ENCODE measurements around the gene ZCCHC14.
A peak's percentile ranks its signal among the peaks of the same experiment; 100 is the strongest.

Gene ZCCHC14

DNA sequence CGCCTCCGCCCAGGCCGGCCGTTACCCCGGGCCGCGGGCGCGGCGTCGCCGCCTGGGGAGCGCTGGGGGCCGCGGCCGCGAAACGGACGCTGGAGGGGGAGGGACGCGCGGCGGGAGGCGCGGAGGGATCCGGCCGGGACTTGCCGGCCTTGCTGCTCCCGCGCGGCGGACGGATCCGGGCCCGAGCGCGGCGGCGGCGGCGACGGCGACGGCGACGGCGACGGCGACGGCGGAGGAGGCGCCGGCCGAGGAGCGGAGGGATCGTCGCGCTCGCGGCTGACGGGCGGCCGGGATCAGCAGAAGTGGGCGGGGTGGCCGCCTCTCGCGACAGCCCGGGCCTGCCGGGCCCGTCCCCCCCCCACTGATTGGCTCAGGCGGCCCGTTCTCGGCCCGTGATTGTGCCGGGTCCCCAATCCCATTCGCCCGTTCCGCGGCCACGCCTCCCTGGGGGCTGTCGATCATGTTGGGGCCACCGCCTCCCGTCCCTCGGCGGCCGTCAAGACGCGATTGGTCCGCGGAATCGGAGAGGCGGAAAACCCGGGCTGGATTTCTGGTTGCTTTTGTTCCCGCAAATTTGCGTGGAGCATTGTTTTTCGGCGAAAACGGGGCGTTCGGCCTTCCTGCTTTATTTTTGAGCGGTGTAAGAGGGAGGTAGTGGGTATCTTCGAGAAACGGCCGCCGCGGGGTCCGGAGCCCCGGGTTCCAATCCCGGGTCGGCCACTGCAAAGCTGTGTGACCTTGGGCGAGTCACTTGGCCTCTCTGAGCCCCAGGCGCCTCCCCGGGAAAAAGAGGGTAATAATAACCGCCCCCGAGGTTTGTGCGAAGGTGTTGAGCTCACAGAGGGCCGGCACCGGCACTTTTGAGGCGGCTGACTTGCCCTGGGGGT is at the start of gene ZCCHC14:
Gene ZCCHC14, minus strand, starts transcription at position 304 of the 887 bp plus-strand sequence. CDS start 786 bp downstream, outside the sequence.
- Histone ChIP-seq H3K36me3 (no peaks in the 10 kb centered on the region), H3K4me2 (peak within 1 kb of the TSS; percentile 80 to 99 (median 89)), H3K4me3 (peak within 1 kb of the TSS; percentile 74 to 84 (median 80)), H3K27me3 (peaks cover 0 to 79% (median 0%) of the 10 kb centered on the region in 11 experiments; a peak in 9 of 22 replicates), H3K4me1 (peaks cover 47 to 75% (median 62%) of the 10 kb centered on the region in 10 experiments), H3K9ac (peak within 1 kb of the TSS; percentile 84 to 93 (median 92)), H3K9me3 (replicated peaks in 1 of 11) (no peaks in the 10 kb centered on the region), H3K27ac (peak within 1 kb of the TSS; percentile 75 to 90 (median 88)), H4K20me1 (peaks cover 40 to 74% (median 53%) of the 10 kb centered on the region in 11 experiments)
- TF ChIP-seq Cebpa-rat (IDR thresholded peaks at IDR 0.05), result no peak

- TF ChIP-seq Cebpa-rat (IDR thresholded peaks at IDR 0.05), result no peak; a peak in 1 of 22 replicates
- H3K36me3 ChIP-seq, result no peaks in the 10 kb centered on the region
- H3K27me3 ChIP-seq, result peaks cover 0 to 48% (median 0%) of the 10 kb centered on the region in 11 experiments; a peak in 8 of 22 replicates
- peaks cover 18 to 32% (median 22%) of the 10 kb centered on the region in 11 experiments for H3K9me3 ChIP-seq (replicated peaks in 1 of 11)
- no peak overlapping the region for H3K27ac ChIP-seq
- peak overlapping the region in 7 of 10 experiments; percentile 10 to 37 (median 29); a peak in 7 of 20 replicates for H3K4me3 ChIP-seq
- H3K9ac ChIP-seq, result peak overlapping the region in 6 of 11 experiments; percentile 3 to 54 (median 35); a peak in 7 of 22 replicates
- H4K20me1 ChIP-seq, result peaks cover 0 to 17% (median 0%) of the 10 kb centered on the region in 11 experiments; a peak in 2 of 22 replicates
- H3K4me2 ChIP-seq, result peak overlapping the region; percentile 76 to 95 (median 88)
- peaks cover 34 to 58% (median 51%) of the 10 kb centered on the region in 10 experiments for H3K4me1 ChIP-seq
Measured at GRCh38 chr16:87541872-87542234, 49.0 kb upstream of the ZCCHC14 start.

GRCh38 chr16:87541147-87541871 is 48.5 kb upstream of the ZCCHC14 start:
- Histone ChIP-seq H4K20me1 (peaks cover 0 to 17% (median 0%) of the 10 kb centered on the region in 11 experiments; a peak in 2 of 22 replicates), H3K27me3 (peaks cover 0 to 48% (median 0%) of the 10 kb centered on the region in 11 experiments; a peak in 8 of 22 replicates), H3K36me3 (no peaks in the 10 kb centered on the region), H3K9ac (peak overlapping the region in 10 of 11 experiments; percentile 3 to 54 (median 29); a peak in 14 of 22 replicates), H3K4me1 (peaks cover 34 to 58% (median 51%) of the 10 kb centered on the region in 10 experiments), H3K4me2 (peak overlapping the region; percentile 76 to 95 (median 88)), H3K4me3 (peak overlapping the region in 7 of 10 experiments; percentile 10 to 37 (median 29); a peak in 10 of 20 replicates), H3K9me3 (replicated peaks in 1 of 11) (peaks cover 15 to 32% (median 20%) of the 10 kb centered on the region in 11 experiments), H3K27ac (peak overlapping the region in 2 of 11 experiments; percentile 7 to 29; a peak in 1 of 22 replicates)
- no peak for TF ChIP-seq Cebpa-rat (IDR thresholded peaks at IDR 0.05)

DNA sequence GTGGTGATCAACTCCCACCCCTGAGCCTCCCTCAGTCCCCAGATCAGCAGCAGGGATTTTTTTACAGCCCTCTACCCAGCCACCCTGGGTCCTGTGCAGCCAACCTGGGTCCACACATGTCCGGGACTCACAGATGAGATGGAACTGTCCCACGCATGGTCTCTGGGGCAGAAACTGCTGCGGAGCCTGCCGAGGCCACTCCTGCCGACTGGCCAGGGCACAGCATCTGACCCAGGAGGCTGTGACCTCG is 48.0 kb upstream of the ZCCHC14 start:
- Histone ChIP-seq H3K4me2 (peak overlapping the region; percentile 76 to 95 (median 88); a peak in 20 of 22 replicates), H4K20me1 (peaks cover 0 to 17% (median 0%) of the 10 kb centered on the region in 11 experiments; a peak in 2 of 22 replicates), H3K27me3 (peaks cover 0 to 48% (median 0%) of the 10 kb centered on the region in 11 experiments; a peak in 8 of 22 replicates)

DNA sequence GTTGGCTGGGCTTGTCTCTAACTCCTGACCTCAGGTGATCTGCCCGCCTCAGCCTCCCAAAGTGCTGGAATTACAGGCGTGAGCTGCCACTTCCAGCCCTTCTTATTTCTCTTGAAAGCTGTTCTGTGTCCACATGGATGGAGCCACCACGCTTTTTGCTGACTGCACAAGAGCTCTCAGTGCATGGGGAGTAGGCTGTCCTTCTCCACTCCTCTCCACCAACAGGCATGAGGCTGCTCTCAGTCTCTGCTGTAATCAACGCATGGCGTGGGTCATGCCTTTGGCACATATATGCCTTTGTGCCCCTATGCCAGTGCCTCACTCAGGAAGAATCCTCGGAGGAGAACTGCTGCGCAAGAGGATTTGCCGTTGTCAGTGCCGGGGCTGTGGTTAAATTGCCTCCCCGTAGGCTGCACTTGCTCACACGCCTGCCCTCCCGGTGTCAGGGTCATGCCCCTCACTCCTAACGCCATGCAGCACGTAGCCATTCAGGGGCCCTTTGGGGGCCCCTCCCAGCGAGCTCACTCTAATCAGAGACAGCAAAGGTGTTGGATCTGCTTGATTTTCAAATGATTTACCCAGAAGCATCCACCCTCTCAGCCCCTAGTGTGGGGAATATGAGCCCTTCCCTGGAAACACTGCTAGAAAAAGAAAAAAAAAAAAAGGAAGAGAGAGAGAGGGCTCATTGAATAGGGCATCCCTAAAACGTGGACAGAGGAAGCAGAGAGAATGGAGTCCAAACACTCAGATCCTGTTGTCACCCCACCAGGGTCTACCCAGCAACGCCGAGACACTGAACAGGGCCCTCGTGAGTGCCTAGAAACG is 47.5 kb upstream of the ZCCHC14 start:
- no peaks in the 10 kb centered on the region for H3K36me3 ChIP-seq

More for the DNA sequence above, 48.0 kb upstream of the ZCCHC14 start:
- no peaks in the 10 kb centered on the region for H3K36me3 ChIP-seq
- TF ChIP-seq Cebpa-rat (IDR thresholded peaks at IDR 0.05), result no peak
- peaks cover 10 to 32% (median 20%) of the 10 kb centered on the region in 11 experiments for H3K9me3 ChIP-seq (replicated peaks in 1 of 11)
- H3K4me1 ChIP-seq, result peaks cover 34 to 58% (median 51%) of the 10 kb centered on the region in 10 experiments
- H3K4me3 ChIP-seq, result peak overlapping the region in 2 of 10 experiments; percentile 35 to 37; a peak in 1 of 20 replicates
- H3K9ac ChIP-seq, result peak overlapping the region in 2 of 11 experiments; percentile 32 to 40; a peak in 4 of 22 replicates
- H3K27ac ChIP-seq, result peak overlapping the region in 2 of 11 experiments; percentile 7 to 29; a peak in 1 of 22 replicates

DNA sequence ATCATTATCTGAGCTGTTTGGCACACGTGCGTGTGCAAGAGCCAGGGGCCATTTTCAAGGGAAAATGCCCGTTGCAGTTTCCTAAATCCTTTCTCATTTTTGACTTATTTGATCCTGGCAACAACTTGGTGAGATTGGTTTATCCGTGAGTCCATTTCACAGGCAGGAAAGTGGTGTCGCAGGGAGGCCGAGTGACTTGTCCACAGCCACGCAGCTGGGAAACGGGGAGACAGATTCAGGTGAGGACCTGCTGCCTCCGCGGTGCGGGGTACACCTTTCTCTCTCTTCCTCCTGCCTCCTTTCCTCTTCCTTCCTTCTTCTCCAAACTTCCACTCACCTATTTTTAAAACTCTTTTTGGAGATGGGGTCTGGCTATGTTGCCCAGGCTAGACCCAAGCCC is 46.3 kb upstream of the ZCCHC14 start:
- H3K4me3 ChIP-seq, result no peak overlapping the region
- TF ChIP-seq Cebpa-rat (IDR thresholded peaks at IDR 0.05), result no peak

More for the DNA sequence above, 47.5 kb upstream of the ZCCHC14 start:
- no peak for TF ChIP-seq Cebpa-rat (IDR thresholded peaks at IDR 0.05)
- peaks cover 34 to 58% (median 51%) of the 10 kb centered on the region in 10 experiments for H3K4me1 ChIP-seq
- peaks cover 5 to 32% (median 19%) of the 10 kb centered on the region in 11 experiments for H3K9me3 ChIP-seq (replicated peaks in 1 of 11)
- H4K20me1 ChIP-seq, result peaks cover 0 to 17% (median 0%) of the 10 kb centered on the region in 11 experiments; a peak in 2 of 22 replicates
- H3K9ac ChIP-seq, result peak overlapping the region in 2 of 11 experiments; percentile 1 to 40; a peak in 2 of 22 replicates
- peaks cover 0 to 48% (median 0%) of the 10 kb centered on the region in 11 experiments; a peak in 8 of 22 replicates for H3K27me3 ChIP-seq
- no peak overlapping the region for H3K4me3 ChIP-seq
- H3K27ac ChIP-seq, result no peak overlapping the region
- H3K4me2 ChIP-seq, result peak overlapping the region in 10 of 11 experiments; percentile 76 to 95 (median 89); a peak in 18 of 22 replicates

GRCh38 chr16:87538594-87538993 is 45.8 kb upstream of the ZCCHC14 start:
- Histone ChIP-seq H4K20me1 (peaks cover 0 to 17% (median 0%) of the 10 kb centered on the region in 11 experiments; a peak in 2 of 22 replicates), H3K27ac (no peak overlapping the region), H3K36me3 (no peaks in the 10 kb centered on the region), H3K4me2 (peak overlapping the region in 1 of 11 experiments; percentile 8; a peak in 2 of 22 replicates), H3K9ac (no peak overlapping the region), H3K27me3 (peaks cover 0 to 38% (median 0%) of the 10 kb centered on the region in 11 experiments; a peak in 8 of 22 replicates), H3K9me3 (replicated peaks in 1 of 11) (peaks cover under 1 to 45% (median 27%) of the 10 kb centered on the region in 11 experiments; a peak in 21 of 22 replicates), H3K4me1 (peaks cover 25 to 41% (median 36%) of the 10 kb centered on the region in 10 experiments), H3K4me3 (no peak overlapping the region)
- no peak for TF ChIP-seq Cebpa-rat (IDR thresholded peaks at IDR 0.05)

More for the DNA sequence above, 46.3 kb upstream of the ZCCHC14 start:
- Histone ChIP-seq H3K4me2 (no peak overlapping the region; a peak in 1 of 22 replicates), H4K20me1 (peaks cover 0 to 17% (median 0%) of the 10 kb centered on the region in 11 experiments; a peak in 2 of 22 replicates), H3K36me3 (no peaks in the 10 kb centered on the region), H3K4me1 (peaks cover 30 to 46% (median 41%) of the 10 kb centered on the region in 10 experiments), H3K27ac (no peak overlapping the region), H3K9ac (no peak overlapping the region), H3K9me3 (replicated peaks in 1 of 11) (peaks cover 0 to 40% (median 23%) of the 10 kb centered on the region in 11 experiments; a peak in 17 of 22 replicates), H3K27me3 (peaks cover 0 to 43% (median 0%) of the 10 kb centered on the region in 11 experiments; a peak in 8 of 22 replicates)
